Omental fat pad (tissue), 4 donors: ENCODE data around the gene NHS. TPM values are rescaled to one million over a fixed set of nuclear protein-coding genes. Genes with fewer than 3 reads are reported as not detected.

Experiments used
- ATAC-seq: fragments of 150-250 bp; one replicate; pipeline ENCODE4 v1.9.1; 2016; ENCODE audit warnings: mild to moderate bottlenecking, moderate library complexity; ENCODE audit not compliant: low FRiP score
- DNase-seq: peaks from one replicate; pipeline ENCODE4 v3.0.0-alpha.2; 2019; ENCODE audit warnings: low spot score
- total RNA-seq, 4 donors: library from RNA; depleted of rRNA; stranded (reverse); fragments of >200 nt; gene quantifications; one replicate each; pipeline ENCODE4 v1.1.0, GENCODE V29; 2016
- TF ChIP-seq, protein P1 (sequence below), 3 donors: fragments of 450-650 bp; IDR thresholded peaks; one replicate each; pipeline ENCODE4 v1.5.1; 2016 to 2017; ENCODE audit warnings: antibody characterized with exemption in 3 of 3, mild to moderate bottlenecking in 3 of 3, moderate library complexity in 2 of 3

Gene NHS
- total RNA-seq, 4 donors from 2014 or later = 4.0 to 9.7 (median 7.6) TPM

- no peak for ATAC-seq
- TF ChIP-seq, protein P1, sequence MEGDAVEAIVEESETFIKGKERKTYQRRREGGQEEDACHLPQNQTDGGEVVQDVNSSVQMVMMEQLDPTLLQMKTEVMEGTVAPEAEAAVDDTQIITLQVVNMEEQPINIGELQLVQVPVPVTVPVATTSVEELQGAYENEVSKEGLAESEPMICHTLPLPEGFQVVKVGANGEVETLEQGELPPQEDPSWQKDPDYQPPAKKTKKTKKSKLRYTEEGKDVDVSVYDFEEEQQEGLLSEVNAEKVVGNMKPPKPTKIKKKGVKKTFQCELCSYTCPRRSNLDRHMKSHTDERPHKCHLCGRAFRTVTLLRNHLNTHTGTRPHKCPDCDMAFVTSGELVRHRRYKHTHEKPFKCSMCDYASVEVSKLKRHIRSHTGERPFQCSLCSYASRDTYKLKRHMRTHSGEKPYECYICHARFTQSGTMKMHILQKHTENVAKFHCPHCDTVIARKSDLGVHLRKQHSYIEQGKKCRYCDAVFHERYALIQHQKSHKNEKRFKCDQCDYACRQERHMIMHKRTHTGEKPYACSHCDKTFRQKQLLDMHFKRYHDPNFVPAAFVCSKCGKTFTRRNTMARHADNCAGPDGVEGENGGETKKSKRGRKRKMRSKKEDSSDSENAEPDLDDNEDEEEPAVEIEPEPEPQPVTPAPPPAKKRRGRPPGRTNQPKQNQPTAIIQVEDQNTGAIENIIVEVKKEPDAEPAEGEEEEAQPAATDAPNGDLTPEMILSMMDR (IDR thresholded peaks at IDR 0.05) = no peak
- no peak for DNase-seq
Measured at GRCh38 chrX:17471121-17471520, 96.1 kb downstream of the NHS start.

- TF ChIP-seq, protein P1 (IDR thresholded peaks at IDR 0.05) = no peak
- no peak for DNase-seq
- no peak for ATAC-seq
Measured at GRCh38 chrX:17471861-17472260, 96.9 kb downstream of the NHS start.

DNA sequence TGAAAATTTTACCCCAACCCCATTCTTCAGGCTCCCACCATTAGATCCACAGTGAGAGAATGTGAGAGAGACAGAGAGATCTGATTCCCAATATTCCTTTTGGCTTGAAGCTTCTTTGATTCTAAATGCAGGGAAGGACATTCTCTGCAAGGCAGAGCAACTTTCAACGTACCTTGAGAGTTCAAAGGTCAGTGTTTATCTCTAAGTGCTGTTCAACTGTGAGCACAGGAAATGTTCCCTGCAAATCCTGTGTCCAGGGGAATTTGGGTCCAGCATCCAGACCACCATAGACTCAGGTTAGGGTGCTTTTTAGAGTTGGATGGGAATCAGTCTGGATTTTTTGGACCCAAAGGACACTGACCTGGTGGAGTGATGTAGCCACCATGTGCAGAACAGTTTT is 97.4 kb downstream of the NHS start:
- DNase-seq = no peak
- no peak for ATAC-seq
- TF ChIP-seq, protein P1 (IDR thresholded peaks at IDR 0.05) = no peak

DNA sequence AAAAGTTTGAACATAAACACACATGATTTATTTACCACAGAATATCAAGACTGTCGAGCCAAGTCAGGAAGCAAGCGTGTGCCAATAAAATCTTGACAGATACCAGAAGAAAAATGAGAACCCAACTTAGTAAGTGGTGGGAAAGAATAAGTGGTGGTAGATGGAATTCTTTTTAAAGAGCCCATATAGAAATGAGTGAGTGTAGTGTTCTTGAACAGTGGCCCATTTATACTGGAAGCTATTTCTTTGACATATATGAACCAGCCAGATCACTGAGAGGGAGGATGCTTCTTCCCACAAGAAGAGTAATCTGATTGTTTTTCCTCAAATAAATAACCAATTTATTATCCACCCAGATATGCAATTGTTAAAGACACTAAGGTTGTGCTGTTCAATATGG is 98.0 kb downstream of the NHS start:
- DNase-seq = no peak
- TF ChIP-seq, protein P1 (IDR thresholded peaks at IDR 0.05) = no peak
- no peak for ATAC-seq

DNA sequence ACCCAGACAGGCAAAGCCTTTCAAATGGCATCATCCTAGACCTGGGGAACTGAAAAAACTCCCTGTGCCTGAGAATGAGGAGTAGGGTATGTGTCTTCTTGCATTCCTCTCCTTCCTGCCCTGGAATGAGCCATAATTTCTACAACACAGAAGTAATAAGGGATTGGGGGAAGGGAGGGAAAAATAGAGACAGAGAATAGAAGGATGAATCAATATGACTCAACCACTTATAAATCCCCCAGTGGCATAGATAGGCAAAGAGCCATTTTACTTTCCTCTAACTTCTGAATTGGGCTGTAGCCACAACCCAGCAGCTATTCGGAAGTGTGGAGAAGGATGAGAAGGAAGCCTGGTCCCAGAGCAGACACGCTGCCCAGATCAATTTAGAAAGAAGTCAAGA is 99.9 kb downstream of the NHS start:
- DNase-seq (no peak), ATAC-seq (peak; percentile 57)
- TF ChIP-seq, protein P1 (IDR thresholded peaks at IDR 0.05) = no peak

GRCh38 chrX:17475449-17476217 is 100.6 kb downstream of the NHS start:
- ATAC-seq = no peak

More at GRCh38 chrX:17475449-17476217, 100.6 kb downstream of the NHS start:
- TF ChIP-seq, protein P1 (IDR thresholded peaks at IDR 0.05) = no peak
- DNase-seq = no peak
